SK-MEL-5 (cell line): Measurements from ENCODE around the gene NOP58. TPM values are rescaled to one million over a fixed set of nuclear protein-coding genes. Genes with fewer than 3 reads are reported as not detected.
"Not testable (repeated sequence)": the region's sequence is repeated elsewhere in the genome, so short reads cannot be mapped to it uniquely, and the experiment has no call there.

Experiments used
- DNase-seq: peaks from one replicate; pipeline ENCODE4 v3.0.0-alpha.2; 2016; ENCODE audit warnings: low read depth, low spot score
- in situ Hi-C: cut with HindIII; loops from 2 replicates; pipeline ENCODE4 v1.10.0; 2016; ENCODE audit warnings: low sequenced_read_pairs, high pct_unique_total_duplicates, low pct_unique_long_range_greater_than_20kb
- polyA plus RNA-seq, 2 experiments: library from polyadenylated mRNA; depleted of rRNA; stranded (reverse); fragments of >200 nt; gene quantifications; 2 replicates each; pipeline ENCODE4 v1.2.3, GENCODE V29; 2015
- total RNA-seq: library from RNA; depleted of rRNA; stranded (reverse); fragments of >200 nt; shearing (Covaris generic); gene quantifications from 2 replicates; pipeline ENCODE4 v1.2.3, GENCODE V29; 2014; rRNA removed

The NOP58 gene
- 91.2 and 97.3 TPM in 2 replicates for total RNA-seq
- 76.1 and 78.0 TPM in 2 replicates for polyA plus RNA-seq (2015; cell fraction: cytosol; rRNA removed)
- polyA plus RNA-seq (2015; cell fraction: nucleus; rRNA removed), result 474 and 513 TPM in 2 replicates

DNA sequence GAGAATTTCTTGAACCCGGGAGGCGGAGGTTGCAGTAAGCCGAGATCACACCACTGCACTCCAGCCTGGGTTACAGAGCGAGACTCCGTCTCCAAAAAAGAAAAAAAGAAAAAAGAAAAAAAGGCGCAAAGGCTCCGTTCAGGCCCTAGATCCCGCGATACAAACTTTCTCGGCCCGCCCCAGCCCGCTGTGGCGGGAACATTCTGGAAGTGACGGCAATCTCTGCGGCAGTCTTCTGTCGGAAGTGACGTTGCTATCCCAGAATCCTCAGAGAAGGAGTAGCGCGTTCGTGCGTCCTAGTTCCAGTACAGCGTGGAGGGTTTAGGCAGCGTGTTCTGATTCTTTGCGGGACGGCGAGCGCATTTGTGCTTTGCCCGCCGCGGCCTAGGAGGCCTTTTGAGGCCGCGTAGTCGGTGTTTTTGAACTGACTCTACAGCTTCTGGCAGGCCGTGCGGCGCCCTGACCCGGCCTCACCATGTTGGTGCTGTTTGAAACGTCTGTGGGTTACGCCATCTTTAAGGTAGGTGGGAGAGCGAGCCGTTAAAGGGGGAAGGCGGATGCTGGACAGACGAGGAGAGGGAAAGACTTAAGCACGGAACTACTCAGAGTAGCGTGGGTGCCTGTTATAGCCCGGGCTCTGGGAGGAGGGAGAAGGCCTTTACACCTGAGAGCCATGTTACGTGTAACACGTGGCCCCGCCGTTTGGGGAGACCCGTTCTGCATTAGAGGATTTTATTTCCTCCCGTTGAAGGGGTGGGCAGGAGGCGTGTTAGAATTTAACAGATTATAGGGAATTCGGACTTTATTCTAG, at the start of gene NOP58:
TSS of gene NOP58 (plus strand) at position 297 of the 811 bp plus-strand sequence. CDS start at position 476, 179 bp downstream.
- DNase-seq, result peak; percentile 96
- in situ Hi-C loops, result no loop called here

- no peak for DNase-seq
- in situ Hi-C loops, result no loop called here
Observed at GRCh38 chr2:202221873-202222272, 43.7 kb upstream of the NOP58 start.

DNA sequence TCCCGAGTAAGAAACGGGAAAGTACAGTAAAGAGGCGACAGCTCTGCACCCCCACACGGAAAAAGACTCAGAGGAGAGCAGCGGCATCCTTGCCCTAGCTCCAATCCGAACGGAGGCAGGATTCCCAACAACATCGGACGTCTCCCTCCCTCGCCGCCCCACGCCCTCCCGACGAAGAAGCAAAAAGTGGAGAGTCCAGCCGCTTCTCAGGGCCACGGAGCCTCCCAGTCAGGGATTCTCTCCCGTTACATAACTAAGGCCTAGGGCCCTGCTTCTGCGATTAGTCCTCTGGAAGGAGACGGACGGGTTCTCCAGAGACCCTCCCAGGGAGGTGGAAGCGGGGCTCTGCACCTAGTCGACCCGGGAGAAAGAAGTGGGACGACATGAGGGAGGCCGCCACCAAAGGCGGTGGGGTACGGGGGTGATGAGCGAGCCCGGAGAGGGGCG, 27.8 kb upstream of the NOP58 start:
- in situ Hi-C loops, result no loop called here
- peak; percentile 42 for DNase-seq

- DNase-seq, result peak; percentile 90
- in situ Hi-C loops, result no loop called here
Observed at GRCh38 chr2:202238234-202239197, 27.0 kb upstream of the NOP58 start, which contains the start of gene SUMO1. TSS of gene SUMO1 (minus strand) at chr2:202238597. CDS start at chr2:202238451, 146 bp downstream.

DNA sequence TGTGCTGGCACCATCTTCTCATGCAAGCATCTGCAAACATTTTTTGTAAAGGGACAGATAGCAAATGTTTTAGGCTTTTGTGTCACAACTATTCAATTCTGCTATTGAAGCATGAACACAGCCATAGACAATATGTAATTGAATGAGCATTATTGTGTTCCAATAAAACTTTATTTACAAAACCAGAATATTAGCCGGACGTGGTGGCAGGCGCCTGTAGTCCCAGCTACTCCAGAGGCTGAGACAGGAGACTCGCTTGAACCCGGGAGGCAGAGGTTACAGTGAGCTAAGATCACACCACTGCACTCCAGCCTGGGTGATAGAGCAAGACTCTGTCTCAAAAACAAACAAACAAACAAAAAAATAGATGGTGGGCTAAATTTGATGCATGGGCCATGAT, 17.9 kb upstream of the NOP58 start:
- DNase-seq, in situ Hi-C loops: not testable (repeated sequence)

- in situ Hi-C loops, result no loop called here
- DNase-seq, result no peak
Observed at GRCh38 chr2:202249521-202250253, 15.9 kb upstream of the NOP58 start.

GRCh38 chr2:202251494-202251893, 14.1 kb upstream of the NOP58 start:
- in situ Hi-C loops, result no loop called here
- no peak for DNase-seq

GRCh38 chr2:202261531-202261930, 4.0 kb upstream of the NOP58 start:
- in situ Hi-C loops, result no loop called here

DNA sequence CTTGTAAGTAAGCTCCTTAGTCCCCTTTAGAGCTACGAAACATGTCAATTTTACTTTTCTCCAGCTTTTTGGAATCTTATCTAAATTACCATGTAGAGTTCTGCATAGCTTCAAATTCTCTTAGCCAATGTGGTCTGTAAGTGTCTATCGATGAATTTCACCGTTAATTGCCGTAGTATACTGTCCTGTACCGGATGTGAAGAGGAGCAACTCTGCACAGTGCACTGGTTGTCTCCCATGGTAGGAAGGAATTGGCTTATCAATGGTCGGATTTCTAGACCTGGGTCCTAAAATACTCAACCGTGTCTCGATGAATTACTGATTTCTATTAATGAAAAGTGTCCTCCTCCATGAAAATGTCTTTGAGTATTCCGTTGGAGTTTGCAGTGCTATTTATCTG, 1.9 kb downstream of the NOP58 start:
- in situ Hi-C loops, result no loop called here
- no peak for DNase-seq

More at GRCh38 chr2:202261531-202261930, 4.0 kb upstream of the NOP58 start:
- DNase-seq, result no peak

DNA sequence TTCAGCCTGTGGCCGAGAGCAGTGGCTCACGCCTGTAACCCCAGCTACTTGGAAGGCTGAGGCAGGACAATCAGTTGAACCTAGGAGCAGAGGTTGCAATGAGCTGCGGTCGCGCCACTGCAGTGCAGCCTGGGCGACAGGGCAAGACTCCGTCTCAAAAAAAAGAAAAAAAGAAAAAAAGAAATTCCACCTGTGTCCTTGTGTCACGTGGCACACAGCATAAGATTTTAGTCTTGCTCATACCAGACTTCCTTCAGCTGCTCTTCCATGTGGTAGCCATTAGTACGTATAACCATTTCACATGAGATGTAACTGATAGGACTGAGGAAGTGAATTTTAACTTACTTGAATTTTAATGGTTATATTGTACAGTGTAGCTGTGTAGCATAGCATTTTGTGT, 4.0 kb downstream of the NOP58 start:
- in situ Hi-C loops, result no loop called here
- no peak for DNase-seq

GRCh38 chr2:202270487-202270886, 4.9 kb downstream of the NOP58 start:
- in situ Hi-C loops, result no loop called here
- DNase-seq, result no peak

DNA sequence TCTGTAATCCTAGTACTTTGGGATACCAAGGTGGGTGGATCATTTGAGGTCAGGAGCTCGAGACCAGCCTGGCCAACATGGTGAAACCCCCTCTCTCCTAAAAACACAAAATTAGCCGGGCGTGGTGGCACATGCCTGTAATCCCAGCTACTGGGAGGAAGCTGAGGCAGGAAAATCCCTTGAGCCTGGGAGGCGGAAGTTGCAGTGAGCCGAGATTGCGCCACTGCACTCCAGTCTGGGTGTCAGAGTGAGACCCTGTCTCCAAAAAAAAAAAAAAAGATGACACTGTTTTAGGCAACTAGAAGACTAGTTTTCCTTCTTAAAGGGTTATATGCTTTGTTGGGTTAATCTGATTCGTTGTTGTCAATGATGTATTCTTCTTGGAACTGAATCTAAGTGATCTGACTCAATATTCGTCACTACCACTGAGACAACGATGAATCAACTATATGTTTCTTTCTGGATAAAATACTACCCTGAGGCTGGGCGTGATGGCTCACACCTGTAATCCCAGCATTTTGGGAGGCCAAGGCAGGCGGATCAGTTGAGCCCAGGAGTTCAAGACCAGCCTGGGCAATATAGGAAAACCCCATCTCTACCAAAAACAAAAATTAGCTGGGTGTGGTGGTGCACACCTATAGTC, 10.6 kb downstream of the NOP58 start:
- DNase-seq, in situ Hi-C loops: not testable (repeated sequence)

DNA sequence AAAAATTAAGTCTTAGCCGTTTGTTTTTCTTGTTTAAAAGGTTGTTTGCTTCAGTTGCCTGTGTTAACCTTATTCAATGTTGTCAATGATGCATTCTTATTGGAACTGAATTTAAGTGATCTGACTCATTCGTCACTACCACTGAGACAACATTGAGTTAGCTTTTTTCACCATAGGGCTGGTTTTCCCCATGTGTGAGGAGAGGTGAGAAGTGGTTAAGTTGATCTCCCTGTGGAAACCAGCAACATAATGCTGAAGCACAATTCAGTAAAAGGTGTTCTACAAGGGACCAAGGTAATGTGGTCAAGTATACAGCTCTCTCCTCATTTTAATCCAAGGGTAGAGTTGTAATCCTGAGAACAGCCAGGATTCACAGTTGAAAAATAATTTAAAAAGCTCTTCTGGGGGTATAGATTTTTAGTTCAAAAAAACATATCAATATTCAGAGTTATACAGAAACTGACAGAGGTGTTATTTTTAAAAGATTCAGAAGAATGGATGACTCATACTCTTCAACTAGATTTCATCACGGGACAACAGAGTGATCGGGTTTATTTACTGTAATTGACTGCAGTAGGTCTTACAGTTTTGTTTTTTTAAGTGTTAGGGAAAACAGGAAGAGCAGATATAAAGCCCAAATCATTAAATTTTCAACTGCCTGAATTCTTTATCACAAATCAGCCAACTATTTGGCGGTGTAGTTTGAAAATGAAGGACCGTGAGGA, 12.6 kb downstream of the NOP58 start:
- in situ Hi-C loops, result no loop called here
- DNase-seq, result peak; percentile 28

GRCh38 chr2:202278944-202279343, 13.4 kb downstream of the NOP58 start:
- in situ Hi-C loops, result no loop called here
- peak; percentile 67 for DNase-seq

- in situ Hi-C loops, result no loop called here
- DNase-seq, result no peak
Observed at GRCh38 chr2:202286595-202286994, 21.0 kb downstream of the NOP58 start.
